DND-41 (cell line): Measurements from ENCODE around the gene SLC15A4.
A peak's percentile ranks its signal among the peaks of the same experiment; 100 is the strongest.
"Not testable (repeated sequence)": the region's sequence is repeated elsewhere in the genome, so short reads cannot be mapped to it uniquely, and the experiment has no call there.

ENCODE experiments used
- ATAC-seq: fragments of 200-7000 bp; cut with Tn5 transposase; 3 replicates; pipeline ENCODE4 v1.9.1; 2021; ENCODE audit warnings: low read depth; ENCODE audit not compliant: insufficient read depth
- DNase-seq: peaks from one replicate; pipeline ENCODE4 v3.0.0-alpha.2; 2020
- H2AFZ ChIP-seq: 2 replicates; pipeline ENCODE4 v1.6.0; 2012; ENCODE audit warnings: low read depth, low read length
- H3K27ac ChIP-seq: 2 replicates; pipeline ENCODE4 v1.5.1; 2012; ENCODE audit warnings: low read length, inconsistent platforms
- H3K27me3 ChIP-seq: fragments of 200-600 bp; sonication (generic); 2 replicates; pipeline ENCODE4 v1.6.0; 2012; ENCODE audit warnings: low read length, mild to moderate bottlenecking, inconsistent platforms; ENCODE audit not compliant: insufficient read depth, poor library complexity
- H3K36me3 ChIP-seq: 2 replicates; pipeline ENCODE4 v1.5.1; 2012; ENCODE audit warnings: low read length, inconsistent platforms; ENCODE audit not compliant: insufficient read depth
- H3K4me1 ChIP-seq: 2 replicates; pipeline ENCODE4 v1.5.1; 2012; ENCODE audit warnings: mild to moderate bottlenecking, low read length; ENCODE audit not compliant: insufficient read depth
- H3K4me2 ChIP-seq: 2 replicates; pipeline ENCODE4 v1.6.0; 2012; ENCODE audit warnings: mild to moderate bottlenecking, moderate library complexity, low read length, inconsistent platforms; ENCODE audit not compliant: insufficient read depth
- H3K4me3 ChIP-seq, 2 experiments: fragments of 200-600 bp in 1 of 2; shearing (Covaris generic) in 1 of 2; 2 replicates each; pipeline ENCODE4 v1.5.1; 2012 to 2016; ENCODE audit warnings: inconsistent platforms in 2 of 2, low read length in 2 of 2, mild to moderate bottlenecking in 2 of 2, low read depth in 1 of 2, moderate library complexity in 1 of 2
- H3K79me2 ChIP-seq: 2 replicates; pipeline ENCODE4 v1.6.0; 2012; ENCODE audit warnings: low read length, inconsistent platforms; ENCODE audit not compliant: insufficient read depth
- H3K9ac ChIP-seq: 2 replicates; pipeline ENCODE4 v1.6.0; 2012; ENCODE audit warnings: low read depth, mild to moderate bottlenecking, inconsistent platforms, low read length, moderate library complexity
- H3K9me3 ChIP-seq: 2 replicates; pipeline ENCODE4 v1.5.1; 2012; ENCODE audit warnings: low read length, moderate library complexity, mild to moderate bottlenecking, inconsistent platforms; ENCODE audit not compliant: insufficient read depth, severe bottlenecking
- H4K20me1 ChIP-seq: 2 replicates; pipeline ENCODE4 v1.6.0; 2012; ENCODE audit warnings: low read length; ENCODE audit not compliant: insufficient read depth
- CTCF ChIP-seq: IDR thresholded peaks from 2 replicates; pipeline ENCODE4 v1.5.1; 2012; ENCODE audit warnings: borderline replicate concordance, low read length, moderate library complexity, mild to moderate bottlenecking; ENCODE audit not compliant: poor library complexity, severe bottlenecking; ENCODE audit errors: extremely low read depth
- EZH2 ChIP-seq: IDR thresholded peaks from 3 replicates; pipeline ENCODE4 v1.6.1; 2012; ENCODE audit warnings: borderline replicate concordance, low read depth, mild to moderate bottlenecking, moderate library complexity, low read length, inconsistent platforms; ENCODE audit not compliant: severe bottlenecking

The SLC15A4 gene

DNA sequence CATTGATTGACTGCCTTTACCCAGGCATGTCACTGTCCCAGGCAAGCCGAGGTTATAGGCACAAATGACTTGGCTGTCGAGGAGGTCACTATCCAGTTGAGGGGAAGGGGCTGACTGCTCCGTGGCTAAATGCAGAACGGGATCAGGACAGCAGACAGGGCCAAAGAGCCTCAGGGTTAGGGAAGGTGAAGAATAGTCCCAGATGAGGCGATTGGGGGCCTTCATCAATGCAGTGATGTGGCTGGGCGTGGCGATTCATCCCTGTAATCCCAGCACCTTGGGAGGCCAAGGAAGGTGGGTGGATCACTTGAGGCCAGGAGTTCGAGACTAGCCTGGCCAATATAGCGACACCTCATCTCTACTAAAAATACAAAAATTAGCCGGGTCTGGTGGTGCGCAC lies 18.8 kb upstream of the SLC15A4 start:
- no peaks in the 10 kb centered on the region for H3K27me3 ChIP-seq
- H2AFZ ChIP-seq: no peak overlapping the region
- no peaks in the 10 kb centered on the region for H4K20me1 ChIP-seq
- H3K9ac ChIP-seq: no peak overlapping the region
- ATAC-seq (no peak), DNase-seq (no peak)
- H3K4me1 ChIP-seq: peaks cover 20% of the 10 kb centered on the region
- H3K4me2 ChIP-seq: no peak overlapping the region
- H3K9me3 ChIP-seq: no peaks in the 10 kb centered on the region
- H3K4me3 ChIP-seq: no peak overlapping the region
- no peak overlapping the region for H3K27ac ChIP-seq
- H3K79me2 ChIP-seq: no peaks in the 10 kb centered on the region
- TF ChIP-seq CTCF (no peak), EZH2 (no peak)
- H3K36me3 ChIP-seq: no peaks in the 10 kb centered on the region

DNA sequence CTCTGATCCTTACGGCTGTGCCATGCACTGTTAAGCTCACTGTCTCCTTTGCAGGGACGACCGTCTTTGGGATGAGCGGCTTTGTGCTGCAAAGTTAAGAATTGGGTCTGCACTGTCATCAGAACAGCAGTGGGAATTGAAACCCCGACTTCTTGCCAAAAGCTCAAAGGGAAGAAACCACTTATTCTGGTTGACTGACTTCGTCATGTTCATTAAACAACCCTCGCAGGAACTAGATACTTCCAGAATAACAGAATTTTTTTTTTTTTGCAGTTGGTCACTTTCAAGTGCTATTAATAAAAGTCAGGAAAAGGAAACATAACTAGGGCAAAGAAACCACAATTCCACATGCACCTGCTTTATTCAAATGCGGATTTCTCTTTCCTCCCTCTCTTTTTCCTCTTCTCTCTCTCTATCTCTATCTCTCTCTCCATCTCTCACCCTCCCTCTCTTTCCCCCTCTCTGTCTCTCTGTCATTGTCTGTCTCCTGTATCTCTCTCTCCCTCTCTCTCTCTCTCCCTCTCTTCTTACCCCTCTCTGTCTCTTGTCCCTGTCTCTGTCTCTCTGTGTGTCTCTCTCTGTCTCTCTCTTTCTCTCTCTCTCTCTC lies 17.2 kb upstream of the SLC15A4 start:
- Histone ChIP-seq H3K36me3 (no peaks in the 10 kb centered on the region), H3K4me3 (no peak overlapping the region), H4K20me1 (no peaks in the 10 kb centered on the region), H3K4me2 (peak overlapping the region; percentile 48; the same call in 1 of the 2 replicates), H3K9me3 (no peaks in the 10 kb centered on the region), H3K79me2 (no peaks in the 10 kb centered on the region), H3K9ac (no peak overlapping the region), H2AFZ (no peak overlapping the region), H3K27me3 (no peaks in the 10 kb centered on the region), H3K4me1 (peaks cover 20% of the 10 kb centered on the region), H3K27ac (no peak overlapping the region)
- DNase-seq (peak; percentile 17), ATAC-seq (peak; percentile 65)
- TF ChIP-seq EZH2 (no peak), CTCF (no peak)

- not testable (repeated sequence) for H3K4me2 ChIP-seq, H4K20me1 ChIP-seq, H2AFZ ChIP-seq, H3K27me3 ChIP-seq, H3K36me3 ChIP-seq, H3K9me3 ChIP-seq, H3K9ac ChIP-seq, DNase-seq, H3K4me3 ChIP-seq, H3K27ac ChIP-seq, ATAC-seq, H3K79me2 ChIP-seq
- peaks cover 20% of the 10 kb centered on the region for H3K4me1 ChIP-seq
Observed at GRCh38 chr12:128839885-128840284, 16.1 kb upstream of the SLC15A4 start.

DNA sequence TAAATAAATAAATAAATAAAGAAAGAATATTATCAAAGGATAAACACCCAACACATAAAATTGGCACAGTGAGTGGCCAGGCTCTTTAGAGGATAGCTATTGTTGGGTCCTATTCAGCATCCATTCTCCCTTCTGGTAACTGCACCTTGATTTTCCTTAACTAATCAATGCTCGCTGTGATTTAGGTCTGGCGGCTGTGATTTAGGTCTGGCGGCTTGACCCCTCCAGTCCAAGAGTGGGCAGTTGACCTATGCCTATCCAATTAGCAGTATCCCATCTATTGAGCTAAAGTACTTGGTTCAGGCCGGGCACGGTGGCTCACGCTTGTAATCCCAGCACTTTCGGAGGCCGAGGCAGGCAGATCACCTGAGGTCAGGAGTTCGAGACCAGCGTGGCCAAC lies 9.7 kb upstream of the SLC15A4 start:
- H3K9me3 ChIP-seq: no peaks in the 10 kb centered on the region
- H2AFZ ChIP-seq: no peak overlapping the region
- no peak for DNase-seq
- no peak overlapping the region for H3K4me3 ChIP-seq
- H3K27me3 ChIP-seq: no peaks in the 10 kb centered on the region
- no peaks in the 10 kb centered on the region for H3K4me1 ChIP-seq
- TF ChIP-seq EZH2 (no peak), CTCF (no peak)
- H4K20me1 ChIP-seq: no peaks in the 10 kb centered on the region
- H3K4me2 ChIP-seq: no peak overlapping the region
- H3K27ac ChIP-seq: no peak overlapping the region
- H3K9ac ChIP-seq: no peak overlapping the region
- no peak for ATAC-seq
- H3K36me3 ChIP-seq: no peaks in the 10 kb centered on the region
- H3K79me2 ChIP-seq: no peaks in the 10 kb centered on the region
